HEK293 (cell line): ENCODE results near the gene BMPR1A.

Experiments
- CTCF ChIA-PET: fragments of 350-600 bp; formaldehyde crosslinking; extraction: SDS; loops from one replicate; lab custom pipeline; 2021; ENCODE audit warnings: antibody characterized with exemption; lab: Yijun Ruan, JAX
- POLR2A ChIA-PET: fragments of 300-600 bp; formaldehyde crosslinking; extraction: SDS; loops from one replicate; lab custom pipeline; 2020; ENCODE audit warnings: antibody characterized with exemption, inconsistent platforms; lab: Yijun Ruan, JAX
- H3K27ac ChIP-seq: fragments of 200-500 bp; sonication (Bioruptor generic); 2 replicates; pipeline ENCODE4 v1.5.1; 2014; ENCODE audit warnings: low read depth, low read length, control low read depth, inconsistent platforms; ENCODE audit errors: extremely low read depth
- H3K36me3 ChIP-seq, 2 experiments: fragments of 200-500 bp in 1 of 2; sonication (Bioruptor generic) in 1 of 2; 1 replicate in 1 of 2; 2 replicates in 1 of 2; pipeline ENCODE4 v1.5.1; 2014 to 2017; ENCODE audit warnings: inconsistent platforms in 2 of 2, low read length in 2 of 2; ENCODE audit not compliant: control insufficient read depth in 2 of 2, insufficient read depth in 1 of 2
- H3K4me1 ChIP-seq: fragments of 200-500 bp; sonication (Bioruptor generic); 2 replicates; pipeline ENCODE4 v1.5.1; 2014; ENCODE audit warnings: mild to moderate bottlenecking, low read length, inconsistent platforms; ENCODE audit not compliant: control insufficient read depth, insufficient read depth
- H3K4me3 ChIP-seq: 2 replicates; pipeline ENCODE4 v1.5.1; 2011; ENCODE audit warnings: low read depth, mild to moderate bottlenecking, control low read depth, low read length, moderate library complexity
- H3K9me3 ChIP-seq: fragments of 200-500 bp; sonication (Bioruptor generic); 2 replicates; pipeline ENCODE4 v1.5.1; 2014; ENCODE audit warnings: low read depth, low read length, inconsistent platforms; ENCODE audit not compliant: control insufficient read depth, insufficient read depth
- GLI2 ChIP-seq: fragments of 450-650 bp; formaldehyde crosslinking; IDR thresholded peaks from 2 replicates; pipeline ENCODE4; 2017; ENCODE audit warnings: missing biosample characterization, missing genetic modification characterization, low read depth, borderline replicate concordance
- GLIS1 ChIP-seq: fragments of 450-650 bp; formaldehyde crosslinking; IDR thresholded peaks from 2 replicates; pipeline ENCODE4 v1.5.1; 2016; ENCODE audit warnings: missing biosample characterization, missing genetic modification characterization
- GLIS2 ChIP-seq: fragments of 450-650 bp; formaldehyde crosslinking; IDR thresholded peaks from 2 replicates; pipeline ENCODE4 v1.5.1; 2016; ENCODE audit warnings: missing biosample characterization, missing genetic modification characterization
- HOXC10 ChIP-seq: sonication (generic); formaldehyde crosslinking; IDR thresholded peaks from 2 replicates; pipeline ENCODE4 v1.8.1; 2023; ENCODE audit warnings: mild to moderate bottlenecking, missing genetic modification reagents
- KLF16 ChIP-seq: fragments of 450-650 bp; formaldehyde crosslinking; IDR thresholded peaks from 2 replicates; pipeline ENCODE4 v1.5.1; 2017; ENCODE audit warnings: missing biosample characterization, missing genetic modification characterization
- KLF9 ChIP-seq: fragments of 450-650 bp; formaldehyde crosslinking; IDR thresholded peaks from 2 replicates; pipeline ENCODE4 v1.5.1; 2016; ENCODE audit warnings: missing biosample characterization, missing genetic modification characterization, low read depth
- OVOL3 ChIP-seq: fragments of 450-650 bp; formaldehyde crosslinking; IDR thresholded peaks from 2 replicates; pipeline ENCODE4 v1.5.1; 2016; ENCODE audit warnings: missing biosample characterization, missing genetic modification characterization
- PRDM2 ChIP-seq: fragments of 450-650 bp; formaldehyde crosslinking; IDR thresholded peaks from 2 replicates; pipeline ENCODE4 v1.5.1; 2016; ENCODE audit warnings: missing biosample characterization, missing genetic modification characterization, borderline replicate concordance
- TCF7L2 ChIP-seq: IDR thresholded peaks from 2 replicates; pipeline ENCODE4 v1.6.1; 2011; ENCODE audit warnings: low read depth, mild to moderate bottlenecking, inconsistent platforms, low read length, moderate library complexity, borderline replicate concordance
- ZBTB49 ChIP-seq: fragments of 450-650 bp; formaldehyde crosslinking; IDR thresholded peaks from 2 replicates; pipeline ENCODE4 v1.5.1; 2016; ENCODE audit warnings: missing biosample characterization, missing genetic modification characterization, low read depth
- ZNF10 ChIP-seq: fragments of 450-650 bp; formaldehyde crosslinking; IDR thresholded peaks from 2 replicates; pipeline ENCODE4 v1.5.1; 2017; ENCODE audit warnings: missing biosample characterization, missing genetic modification characterization
- ZNF112 ChIP-seq: fragments of 450-650 bp; formaldehyde crosslinking; IDR thresholded peaks from 2 replicates; pipeline ENCODE4 v1.5.0; 2017; ENCODE audit warnings: missing biosample characterization, missing genetic modification characterization
- ZNF114 ChIP-seq: fragments of 450-650 bp; formaldehyde crosslinking; IDR thresholded peaks from 2 replicates; pipeline ENCODE4 v1.5.0; 2017; ENCODE audit warnings: missing biosample characterization, missing genetic modification characterization
- ZNF335 ChIP-seq: fragments of 450-650 bp; formaldehyde crosslinking; conservative IDR thresholded peaks from 2 replicates; pipeline ENCODE4 v1.5.1; 2016; ENCODE audit warnings: missing biosample characterization, missing genetic modification characterization
- ZNF37A ChIP-seq: fragments of 450-650 bp; IDR thresholded peaks from 2 replicates; pipeline ENCODE4 v1.5.1; 2018; ENCODE audit warnings: missing biosample characterization, missing genetic modification characterization
- ZNF664 ChIP-seq: fragments of 450-650 bp; formaldehyde crosslinking; IDR thresholded peaks from 2 replicates; pipeline ENCODE4 v1.5.1; 2016; ENCODE audit warnings: missing biosample characterization, missing genetic modification characterization
- ZNF692 ChIP-seq: fragments of 450-650 bp; formaldehyde crosslinking; IDR thresholded peaks from 2 replicates; pipeline ENCODE4 v1.5.1; 2016; ENCODE audit warnings: missing biosample characterization, missing genetic modification characterization
- TF ChIP-seq, protein P1 (sequence below): fragments of 450-650 bp; formaldehyde crosslinking; IDR thresholded peaks from 2 replicates; pipeline ENCODE4 v1.5.1; 2016; ENCODE audit warnings: missing biosample characterization, missing genetic modification characterization

Gene BMPR1A

GRCh38 chr10:86730227-86730626 is 26.2 kb upstream of the BMPR1A start:
- ChIA-PET CTCF (interaction anchor here (0.6 to 0.9 kb wide), 3 partner anchors 8 to 28 kb away, joined by 3 to 5 read pairs (median 3); no protein-coding TSS in a partner anchor), POLR2A (interaction anchor here (2.0 kb wide), 1 partner anchor 26 kb away, joined by 6 read pairs; the partner anchor contains the start of gene BMPR1A)
- H3K27ac ChIP-seq: no peak overlapping the region
- TF ChIP-seq ZNF692 (tag by site-specific recombination) (0 out of 2 replicates have a peak, but pooled peaks have one; percentile 43), HOXC10 (CRISPR knock-in tag) (no peak), ZNF114 (tag by site-specific recombination) (no peak), ZBTB49 (tag by site-specific recombination) (no peak), KLF16 (no peak), ZNF664 (tag by site-specific recombination) (peak; percentile 93), PRDM2 (tag by site-specific recombination) (no peak), ZNF335 (tag by site-specific recombination) (no peak), GLIS1 (tag by site-specific recombination) (peak; percentile 57), GLIS2 (0 out of 2 replicates have a peak, but pooled peaks have one; percentile 11)
- H3K9me3 ChIP-seq: no peaks in the 10 kb centered on the region
- no peaks in the 10 kb centered on the region for H3K36me3 ChIP-seq
- no peak overlapping the region for H3K4me3 ChIP-seq
- no peaks in the 10 kb centered on the region for H3K4me1 ChIP-seq

- CTCF ChIA-PET: interaction anchor here (0.6 to 1.1 kb wide), 2 partner anchors 44 to 154 kb away, joined by 3 read pairs; no protein-coding TSS in a partner anchor
- no peak overlapping the region for H3K27ac ChIP-seq
- no peaks in the 10 kb centered on the region for H3K36me3 ChIP-seq
Observed at GRCh38 chr10:86732771-86733170, 23.6 kb upstream of the BMPR1A start.

More at GRCh38 chr10:86732771-86733170, 23.6 kb upstream of the BMPR1A start:
- POLR2A ChIA-PET: interaction anchor here (1.0 kb wide), 1 partner anchor 21 kb away, joined by 5 read pairs; no protein-coding TSS in a partner anchor
- TF ChIP-seq GLI2 (tag by site-specific recombination) (no peak), ZNF10 (no peak), TCF7L2 (no peak), OVOL3 (no peak), KLF9 (tag by site-specific recombination) (no peak), ZNF112 (no peak), ZNF37A (tag by site-specific recombination) (no peak)
- TF ChIP-seq, protein P1, sequence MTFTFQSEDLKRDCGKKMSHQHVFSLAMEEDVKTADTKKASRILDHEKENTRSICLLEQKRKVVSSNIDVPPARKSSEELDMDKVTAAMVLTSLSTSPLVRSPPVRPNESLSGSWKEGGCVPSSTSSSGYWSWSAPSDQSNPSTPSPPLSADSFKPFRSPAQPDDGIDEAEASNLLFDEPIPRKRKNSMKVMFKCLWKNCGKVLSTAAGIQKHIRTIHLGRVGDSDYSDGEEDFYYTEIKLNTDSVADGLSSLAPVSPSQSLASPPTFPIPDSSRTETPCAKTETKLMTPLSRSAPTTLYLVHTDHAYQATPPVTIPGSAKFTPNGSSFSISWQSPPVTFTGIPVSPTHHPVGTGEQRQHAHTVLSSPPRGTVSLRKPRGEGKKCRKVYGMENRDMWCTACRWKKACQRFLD: no peak
- H3K4me3 ChIP-seq: no peak overlapping the region
- no peaks in the 10 kb centered on the region for H3K9me3 ChIP-seq
- no peaks in the 10 kb centered on the region for H3K4me1 ChIP-seq
